ENCODE results near the gene HOXB13. TPM values are rescaled to one million over a fixed set of nuclear protein-coding genes. Genes with fewer than 3 reads are reported as not detected.
A peak's percentile ranks its signal among the peaks of the same experiment; 100 is the strongest.

The HOXB13 gene
- total RNA-seq, 2 donors from 2014 or later: 78.7 to 249 TPM

GRCh38 chr17:48757524-48757961 lies 29.0 kb upstream of the HOXB13 start:
- TF ChIP-seq CTCF (IDR thresholded peaks at IDR 0.05): no peak
- TF ChIP-seq POLR2AphosphoS5 (IDR thresholded peaks at IDR 0.05): no peak
- TF ChIP-seq POLR2A (IDR thresholded peaks at IDR 0.05): no peak
- H3K9me3 ChIP-seq: no peaks in the 10 kb centered on the region
- WGBS: 26% methylated on average over 2 of the region's 2 CpGs
- H3K27me3 ChIP-seq (replicated peaks; ENCODE audit: insufficient read depth): no peaks in the 10 kb centered on the region
- intact Hi-C loops (cut with DNase I): no loop called here
- H3K27ac ChIP-seq: peak overlapping the region; percentile 61 to 73
- no peak for DNase-seq (ENCODE audit: low spot score)
- no peaks in the 10 kb centered on the region for H3K36me3 ChIP-seq
- H3K4me1 ChIP-seq (replicated peaks): peaks cover 22% of the 10 kb centered on the region
- H3K4me3 ChIP-seq: no peak overlapping the region

- Histone ChIP-seq H3K4me3 (no peak overlapping the region), H3K27ac (peak overlapping the region; percentile 61 to 73), H3K4me1 (replicated peaks) (peaks cover 29% of the 10 kb centered on the region), H3K9me3 (no peaks in the 10 kb centered on the region), H3K36me3 (no peaks in the 10 kb centered on the region), H3K27me3 (replicated peaks; ENCODE audit: insufficient read depth) (no peaks in the 10 kb centered on the region)
- WGBS: 30% methylated on average over 3 of the region's 3 CpGs
- no peak for TF ChIP-seq CTCF (IDR thresholded peaks at IDR 0.05)
- peak; percentile 89 for TF ChIP-seq POLR2AphosphoS5 (IDR thresholded peaks at IDR 0.05)
- intact Hi-C loops (cut with DNase I): no loop called here
- peak; percentile 91 for DNase-seq (ENCODE audit: low spot score)
These were observed 28.3 kb upstream of the HOXB13 start for GRCh38 chr17:48756830-48757251.

- WGBS: 33% methylated on average over 8 of the region's 8 CpGs
- no peak overlapping the region for H3K27ac ChIP-seq
- intact Hi-C loops (cut with DNase I): no loop called here
- H3K9me3 ChIP-seq: no peaks in the 10 kb centered on the region
- H3K4me3 ChIP-seq: no peak overlapping the region
- peaks cover 34% of the 10 kb centered on the region for H3K4me1 ChIP-seq (replicated peaks)
- H3K36me3 ChIP-seq: no peaks in the 10 kb centered on the region
- no peak for TF ChIP-seq POLR2A (IDR thresholded peaks at IDR 0.05)
- no peak for TF ChIP-seq POLR2AphosphoS5 (IDR thresholded peaks at IDR 0.05)
- no peak for TF ChIP-seq CTCF (IDR thresholded peaks at IDR 0.05)
- no peaks in the 10 kb centered on the region for H3K27me3 ChIP-seq (replicated peaks; ENCODE audit: insufficient read depth)
- DNase-seq (ENCODE audit: low spot score): no peak
These were observed 26.8 kb upstream of the HOXB13 start for GRCh38 chr17:48755356-48755755.

GRCh38 chr17:48754500-48755261 lies 26.1 kb upstream of the HOXB13 start:
- TF ChIP-seq POLR2AphosphoS5 (IDR thresholded peaks at IDR 0.05) (no peak), CTCF (IDR thresholded peaks at IDR 0.05) (no peak), POLR2A (IDR thresholded peaks at IDR 0.05) (no peak)
- Histone ChIP-seq H3K27me3 (replicated peaks; ENCODE audit: insufficient read depth) (no peaks in the 10 kb centered on the region), H3K4me3 (no peak overlapping the region), H3K27ac (no peak overlapping the region), H3K9me3 (no peaks in the 10 kb centered on the region), H3K36me3 (no peaks in the 10 kb centered on the region), H3K4me1 (replicated peaks) (peaks cover 32% of the 10 kb centered on the region)
- intact Hi-C loops (cut with DNase I): no loop called here
- WGBS: 26% methylated on average over 52 of the region's 52 CpGs
- DNase-seq (ENCODE audit: low spot score): no peak

Data from prostate gland (tissue), 2 donors.